H1 (cell line): ENCODE data around the gene DOCK10. TPM values are rescaled to one million over a fixed set of nuclear protein-coding genes. Genes with fewer than 3 reads are reported as not detected.

Source experiments
- EGR1 ChIP-seq: IDR thresholded peaks from 2 replicates; pipeline ENCODE4 v1.6.1; 2011; ENCODE audit warnings: low read depth, low read length, borderline replicate concordance
- HDAC2 ChIP-seq, 2 experiments: fragments of 300-600 bp in 1 of 2; sonication (generic) in 1 of 2; IDR thresholded peaks; 2 replicates each; pipeline ENCODE4 v1.6.1; 2011 to 2012; ENCODE audit warnings: low read depth in 2 of 2, low read length in 2 of 2, mild to moderate bottlenecking in 2 of 2, moderate library complexity in 2 of 2, borderline replicate concordance in 1 of 2, inconsistent platforms in 1 of 2
- KDM5A ChIP-seq: fragments of 200-600 bp; IDR thresholded peaks from 2 replicates; pipeline ENCODE4 v1.7.1; 2012; ENCODE audit warnings: mild to moderate bottlenecking, low read length, inconsistent platforms, mixed read lengths
- NANOG ChIP-seq: IDR thresholded peaks from 2 replicates; pipeline ENCODE4 v1.6.1; 2011; ENCODE audit warnings: low read length, low read depth, mild to moderate bottlenecking, inconsistent platforms; ENCODE audit not compliant: insufficient read depth, poor library complexity, severe bottlenecking
- POLR2A ChIP-seq, 2 experiments: IDR thresholded peaks; 1 replicate in 1 of 2; 2 replicates in 1 of 2; pipeline ENCODE4 v1.6.1; 2011; ENCODE audit warnings: low read depth in 2 of 2, low read length in 2 of 2, mild to moderate bottlenecking in 2 of 2; ENCODE audit errors: control extremely low read depth in 1 of 2
- YY1 ChIP-seq: IDR thresholded peaks from 2 replicates; pipeline ENCODE4 v1.6.1; 2011; ENCODE audit warnings: low read depth, mild to moderate bottlenecking, low read length
- polyA plus RNA-seq, 7 experiments: library from polyadenylated mRNA; depleted of rRNA in 3 of 7; stranded (reverse) in 5 of 7; unstranded in 2 of 7; fragments of >200 nt in 5 of 7; fragments of 200-250 nt in 2 of 7; gene quantifications; 1 replicate in 5 of 7; 2 replicates in 1 of 7; 4 replicates in 1 of 7; pipeline versions ENCODE4 v1.2.1 to v1.2.3, GENCODE V29; 2011 to 2013; ENCODE audit warnings: missing spikeins in 2 of 7, mixed read lengths in 2 of 7
- total RNA-seq: library from RNA; stranded (reverse); fragmentation: NEBNext Ultra II Directional; extraction: Animal tissue kit (Norgen Biotek cat#: 25700); gene quantifications from 2 replicates; pipeline ENCODE4 v1.2.1, GENCODE V29; 2021
- TF ChIP-seq, protein P1 (sequence below): IDR thresholded peaks from 2 replicates; pipeline ENCODE4 v1.6.1; 2011; ENCODE audit warnings: low read length, improper control_type of control experiment

The DOCK10 gene
- total and polyA plus RNA-seq, 2 of the 8 experiments (the other 6 are each of a cell fraction or from before 2014, with no cell fraction given): 0.33 to 1.6 TPM

- TF ChIP-seq HDAC2 (IDR thresholded peaks at IDR 0.05; ENCODE audit: borderline replicate concordance in 1 of 2, low read depth in 2 of 2, low read length in 2 of 2) (no peak), KDM5A (no peak), EGR1 (no peak), YY1 (no peak), POLR2A (IDR thresholded peaks at IDR 0.05; ENCODE audit: control extremely low read depth in 1 of 2, low read depth in 2 of 2, low read length in 2 of 2) (no peak), NANOG (no peak)
- TF ChIP-seq, protein P1, sequence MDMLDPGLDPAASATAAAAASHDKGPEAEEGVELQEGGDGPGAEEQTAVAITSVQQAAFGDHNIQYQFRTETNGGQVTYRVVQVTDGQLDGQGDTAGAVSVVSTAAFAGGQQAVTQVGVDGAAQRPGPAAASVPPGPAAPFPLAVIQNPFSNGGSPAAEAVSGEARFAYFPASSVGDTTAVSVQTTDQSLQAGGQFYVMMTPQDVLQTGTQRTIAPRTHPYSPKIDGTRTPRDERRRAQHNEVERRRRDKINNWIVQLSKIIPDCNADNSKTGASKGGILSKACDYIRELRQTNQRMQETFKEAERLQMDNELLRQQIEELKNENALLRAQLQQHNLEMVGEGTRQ: no peak
Observed at GRCh38 chr2:224887141-224887540, 155.1 kb downstream of the DOCK10 start (continued).
